Osteoblast (primary cell): ENCODE results near the gene PAQR4. TPM values are rescaled to one million over a fixed set of nuclear protein-coding genes. Genes with fewer than 3 reads are reported as not detected.
"Not testable (repeated sequence)": the region's sequence is repeated elsewhere in the genome, so short reads cannot be mapped to it uniquely, and the experiment has no call there.

Experiments used
- DNase-seq: peaks from one replicate; pipeline ENCODE4 v3.0.0; 2011; ENCODE audit warnings: low spot score, mixed read lengths; ENCODE audit not compliant: insufficient read length; ENCODE audit errors: missing footprints
- H2AFZ ChIP-seq: 2 replicates; pipeline ENCODE4 v1.6.0; 2011; ENCODE audit warnings: mild to moderate bottlenecking, low read length
- H3K27ac ChIP-seq: 2 replicates; pipeline ENCODE4 v1.5.1; 2011; ENCODE audit warnings: mild to moderate bottlenecking, low read depth, low read length, moderate library complexity
- H3K27me3 ChIP-seq: 2 replicates; pipeline ENCODE4 v1.6.0; 2012; ENCODE audit warnings: mild to moderate bottlenecking, control low read depth, inconsistent platforms, low read length, moderate library complexity; ENCODE audit not compliant: insufficient read depth
- H3K36me3 ChIP-seq: 2 replicates; pipeline ENCODE4 v1.5.1; 2011; ENCODE audit warnings: mild to moderate bottlenecking, low read length, control low read depth, moderate library complexity; ENCODE audit not compliant: insufficient read depth
- H3K4me1 ChIP-seq: 2 replicates; pipeline ENCODE4 v1.5.1; 2011; ENCODE audit warnings: mild to moderate bottlenecking, low read length, control low read depth, moderate library complexity; ENCODE audit not compliant: insufficient read depth
- H3K4me2 ChIP-seq: 2 replicates; pipeline ENCODE4 v1.6.0; 2011; ENCODE audit warnings: mild to moderate bottlenecking, low read length; ENCODE audit not compliant: insufficient read depth
- H3K4me3 ChIP-seq: fragments of 200-600 bp; sonication (generic); 3 replicates; pipeline ENCODE4 v1.5.1; 2012; ENCODE audit warnings: mild to moderate bottlenecking, low read length, inconsistent platforms; ENCODE audit not compliant: insufficient read depth
- H3K79me2 ChIP-seq: 2 replicates; pipeline ENCODE4 v1.6.0; 2012; ENCODE audit warnings: mild to moderate bottlenecking, low read length, control low read depth, inconsistent platforms; ENCODE audit not compliant: insufficient read depth
- H3K9me3 ChIP-seq: 2 replicates; pipeline ENCODE4 v1.5.1; 2011; ENCODE audit warnings: low read depth, low read length, control low read depth
- H4K20me1 ChIP-seq: 2 replicates; pipeline ENCODE4 v1.6.0; 2012; ENCODE audit warnings: mild to moderate bottlenecking, low read length, control low read depth; ENCODE audit not compliant: insufficient read depth
- total RNA-seq: library from RNA; depleted of rRNA; stranded (reverse); fragments of >200 nt; gene quantifications from 2 replicates; pipeline ENCODE4 v1.2.3, GENCODE V29; 2012
- TF ChIP-seq, protein P1 (sequence below): IDR thresholded peaks from 2 replicates; pipeline ENCODE4 v1.5.1; 2011; ENCODE audit warnings: mild to moderate bottlenecking, low read depth, low read length, moderate library complexity; ENCODE audit errors: extremely low read depth

Gene PAQR4
- total RNA-seq, 1 donor = 1.8 TPM

GRCh38 chr16:2930236-2930635 lies 38.9 kb upstream of the PAQR4 start:
- Histone ChIP-seq H4K20me1 (peaks cover 35% of the 10 kb centered on the region), H3K4me2 (no peak overlapping the region), H3K27ac (no peak overlapping the region), H3K4me1 (peaks cover 8% of the 10 kb centered on the region), H3K27me3 (no peaks in the 10 kb centered on the region), H3K79me2 (peaks cover 16% of the 10 kb centered on the region), H2AFZ (no peak overlapping the region), H3K4me3 (no peak overlapping the region), H3K36me3 (peaks cover 31% of the 10 kb centered on the region), H3K9me3 (no peaks in the 10 kb centered on the region)
- peak; percentile 56 for DNase-seq
- TF ChIP-seq, protein P1, sequence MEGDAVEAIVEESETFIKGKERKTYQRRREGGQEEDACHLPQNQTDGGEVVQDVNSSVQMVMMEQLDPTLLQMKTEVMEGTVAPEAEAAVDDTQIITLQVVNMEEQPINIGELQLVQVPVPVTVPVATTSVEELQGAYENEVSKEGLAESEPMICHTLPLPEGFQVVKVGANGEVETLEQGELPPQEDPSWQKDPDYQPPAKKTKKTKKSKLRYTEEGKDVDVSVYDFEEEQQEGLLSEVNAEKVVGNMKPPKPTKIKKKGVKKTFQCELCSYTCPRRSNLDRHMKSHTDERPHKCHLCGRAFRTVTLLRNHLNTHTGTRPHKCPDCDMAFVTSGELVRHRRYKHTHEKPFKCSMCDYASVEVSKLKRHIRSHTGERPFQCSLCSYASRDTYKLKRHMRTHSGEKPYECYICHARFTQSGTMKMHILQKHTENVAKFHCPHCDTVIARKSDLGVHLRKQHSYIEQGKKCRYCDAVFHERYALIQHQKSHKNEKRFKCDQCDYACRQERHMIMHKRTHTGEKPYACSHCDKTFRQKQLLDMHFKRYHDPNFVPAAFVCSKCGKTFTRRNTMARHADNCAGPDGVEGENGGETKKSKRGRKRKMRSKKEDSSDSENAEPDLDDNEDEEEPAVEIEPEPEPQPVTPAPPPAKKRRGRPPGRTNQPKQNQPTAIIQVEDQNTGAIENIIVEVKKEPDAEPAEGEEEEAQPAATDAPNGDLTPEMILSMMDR = no peak

- Histone ChIP-seq H3K79me2 (peaks cover 16% of the 10 kb centered on the region), H4K20me1 (peaks cover 33% of the 10 kb centered on the region), H3K36me3 (peaks cover 31% of the 10 kb centered on the region)
- not testable (repeated sequence) for H3K4me2 ChIP-seq, H3K4me1 ChIP-seq, H3K27ac ChIP-seq, H3K27me3 ChIP-seq, H3K9me3 ChIP-seq, H3K4me3 ChIP-seq, H2AFZ ChIP-seq
- DNase-seq = peak; percentile 15
Measured at GRCh38 chr16:2931231-2931914, 37.8 kb upstream of the PAQR4 start.

GRCh38 chr16:2933136-2933535 lies 36.0 kb upstream of the PAQR4 start:
- TF ChIP-seq, protein P1 = no peak
- no peaks in the 10 kb centered on the region for H3K4me1 ChIP-seq
- peaks cover 44% of the 10 kb centered on the region for H3K36me3 ChIP-seq
- H2AFZ ChIP-seq = no peak overlapping the region
- no peak overlapping the region for H3K4me3 ChIP-seq
- no peaks in the 10 kb centered on the region for H3K9me3 ChIP-seq
- no peak overlapping the region for H3K27ac ChIP-seq
- no peaks in the 10 kb centered on the region for H3K27me3 ChIP-seq
- peaks cover 22% of the 10 kb centered on the region for H4K20me1 ChIP-seq
- peaks cover 9% of the 10 kb centered on the region for H3K79me2 ChIP-seq
- peak; percentile 39 for DNase-seq
- no peak overlapping the region for H3K4me2 ChIP-seq

DNA sequence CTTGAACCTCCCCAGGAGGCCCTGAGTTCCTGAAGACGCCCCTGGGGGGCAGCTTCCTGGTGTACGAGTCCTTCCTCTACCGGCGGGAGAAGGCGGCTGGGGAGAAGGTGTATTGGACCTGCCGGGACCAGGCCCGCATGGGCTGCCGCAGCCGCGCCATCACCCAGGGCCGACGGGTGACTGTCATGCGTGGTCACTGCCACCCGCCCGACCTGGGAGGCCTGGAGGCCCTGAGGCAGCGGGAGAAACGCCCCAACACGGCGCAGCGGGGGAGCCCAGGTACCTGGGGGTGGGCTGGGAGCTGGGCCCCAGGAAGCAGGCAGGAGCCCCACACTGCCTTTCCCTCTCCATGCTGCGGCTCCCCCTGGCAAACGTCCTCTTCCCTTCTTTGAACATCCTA lies 35.4 kb upstream of the PAQR4 start:
- DNase-seq = peak; percentile 35
- Histone ChIP-seq H3K4me1 (no peaks in the 10 kb centered on the region), H3K27me3 (no peaks in the 10 kb centered on the region), H3K27ac (no peak overlapping the region), H3K9me3 (no peaks in the 10 kb centered on the region), H3K79me2 (peaks cover 5% of the 10 kb centered on the region), H3K36me3 (peaks cover 47% of the 10 kb centered on the region), H3K4me2 (no peak overlapping the region), H4K20me1 (peaks cover 19% of the 10 kb centered on the region), H3K4me3 (no peak overlapping the region), H2AFZ (no peak overlapping the region)
- TF ChIP-seq, protein P1 = no peak
